Testis (tissue), 3 donors: ENCODE measurements around the gene DDX18. TPM values are rescaled to one million over a fixed set of nuclear protein-coding genes. Genes with fewer than 3 reads are reported as not detected.

Experiments used
- DNase-seq: peaks from one replicate; pipeline ENCODE4 v3.0.0-alpha.2; 2019
- H3K27ac ChIP-seq, 2 donors: fragments of 200-600 bp; sonication (generic); one replicate each; pipeline ENCODE4 v1.5.1; 2019
- H3K27me3 ChIP-seq: fragments of 200-600 bp; sonication (generic); one replicate; pipeline ENCODE4 v1.5.1; 2019
- H3K36me3 ChIP-seq: fragments of 200-600 bp; sonication (generic); one replicate; pipeline ENCODE4 v1.5.1; 2017; ENCODE audit warnings: low read depth; ENCODE audit errors: missing control alignments
- H3K4me1 ChIP-seq: fragments of 200-600 bp; sonication (generic); one replicate; pipeline ENCODE4 v1.5.1; 2019
- H3K4me3 ChIP-seq, 2 donors: fragments of 200-600 bp; sonication (generic); one replicate each; pipeline ENCODE4 v1.5.1; 2017 to 2019
- H3K9me3 ChIP-seq: fragments of 200-600 bp; sonication (generic); one replicate; pipeline ENCODE4 v1.5.1; 2017
- POLR2A ChIP-seq: fragments of 450-650 bp; IDR thresholded peaks from one replicate; pipeline ENCODE4 v1.6.1; 2017; ENCODE audit warnings: antibody characterized with exemption, mild to moderate bottlenecking, moderate library complexity
- WGBS, 2 donors: methylation state at CpG; one replicate each; pipeline ENCODE4 v1.1.5; 2018; 5-methylcytosine and 5-hydroxymethylcytosine counted together
- intact Hi-C: fragments of 100-400 bp; cut with DNase I; formaldehyde crosslinking; loops from one replicate; pipeline ENCODE4 v1.15.1; 2023; ENCODE audit warnings: low total_unique reads
- polyA plus RNA-seq: library from polyadenylated mRNA; stranded (reverse); fragments of 350-450 nt; fragmentation: Illumina TruSeq; extraction: RNeasy Lipid Tissue Mini Kit (QIAGEN cat#74804); gene quantifications from one replicate; pipeline ENCODE4 v1.2.3, GENCODE V29; 2014; ENCODE audit warnings: low read depth, low replicate concordance; ENCODE audit not compliant: insufficient read depth
- total RNA-seq, 2 donors: library from RNA; depleted of rRNA; stranded (reverse); fragments of >200 nt; gene quantifications; one replicate each; pipeline ENCODE4 v1.2.3, GENCODE V29; 2016
- TF ChIP-seq, protein P1 (sequence below), 3 experiments: fragments of 450-650 bp in 2 of 3; fragments of 200-600 bp in 1 of 3; sonication (generic) in 1 of 3; IDR thresholded peaks; one replicate each; pipeline ENCODE4 v1.5.1; 2016 to 2019; ENCODE audit warnings: antibody characterized with exemption in 3 of 3, mild to moderate bottlenecking in 2 of 3, moderate library complexity in 1 of 3

DDX18 gene
- total and polyA plus RNA-seq, 3 donors from 2014 or later, result 31.1 to 62.4 (median 50.3) TPM

DNA sequence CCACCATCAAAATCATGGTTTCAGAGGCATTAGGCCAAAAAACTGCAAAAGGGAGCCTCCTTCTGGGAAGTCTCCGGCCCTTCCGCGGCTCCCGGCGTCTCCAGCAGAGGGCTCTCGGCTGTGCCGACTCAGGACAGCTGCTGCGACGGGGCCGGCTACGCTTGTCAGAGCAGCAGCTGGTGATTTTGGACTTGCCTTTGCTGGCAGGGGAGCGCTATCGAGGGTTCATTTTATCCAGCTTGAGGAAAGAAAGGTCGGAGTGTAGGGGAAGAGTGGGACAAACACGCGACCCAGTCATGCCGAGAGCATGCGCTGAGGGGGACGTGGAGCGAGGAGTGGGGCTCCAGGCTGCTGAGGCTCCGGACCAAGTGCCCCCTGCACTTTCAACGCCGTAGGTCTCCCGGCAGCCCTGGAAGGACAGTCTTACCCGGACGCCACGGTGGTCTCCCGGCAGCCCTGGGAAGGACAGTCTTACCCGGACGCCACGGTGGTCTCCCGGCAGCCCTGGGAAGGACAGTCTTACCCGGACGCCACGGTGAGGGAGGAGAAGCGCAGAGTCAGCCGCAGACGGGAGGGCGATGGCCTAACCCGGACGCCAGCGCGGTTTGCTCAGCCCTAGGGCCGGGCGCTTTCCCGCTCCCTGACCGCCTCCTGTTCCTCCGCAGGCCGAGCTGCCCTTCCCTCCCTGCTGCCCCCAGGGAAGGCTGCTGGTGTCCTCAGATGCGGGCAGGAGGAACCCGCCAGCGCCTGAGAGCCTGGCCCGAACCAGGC is 21.7 kb downstream of the DDX18 start:
- peak overlapping the region; percentile 44 to 59 for H3K4me3 ChIP-seq
- DNase-seq, result peak; percentile 90
- TF ChIP-seq, protein P1, sequence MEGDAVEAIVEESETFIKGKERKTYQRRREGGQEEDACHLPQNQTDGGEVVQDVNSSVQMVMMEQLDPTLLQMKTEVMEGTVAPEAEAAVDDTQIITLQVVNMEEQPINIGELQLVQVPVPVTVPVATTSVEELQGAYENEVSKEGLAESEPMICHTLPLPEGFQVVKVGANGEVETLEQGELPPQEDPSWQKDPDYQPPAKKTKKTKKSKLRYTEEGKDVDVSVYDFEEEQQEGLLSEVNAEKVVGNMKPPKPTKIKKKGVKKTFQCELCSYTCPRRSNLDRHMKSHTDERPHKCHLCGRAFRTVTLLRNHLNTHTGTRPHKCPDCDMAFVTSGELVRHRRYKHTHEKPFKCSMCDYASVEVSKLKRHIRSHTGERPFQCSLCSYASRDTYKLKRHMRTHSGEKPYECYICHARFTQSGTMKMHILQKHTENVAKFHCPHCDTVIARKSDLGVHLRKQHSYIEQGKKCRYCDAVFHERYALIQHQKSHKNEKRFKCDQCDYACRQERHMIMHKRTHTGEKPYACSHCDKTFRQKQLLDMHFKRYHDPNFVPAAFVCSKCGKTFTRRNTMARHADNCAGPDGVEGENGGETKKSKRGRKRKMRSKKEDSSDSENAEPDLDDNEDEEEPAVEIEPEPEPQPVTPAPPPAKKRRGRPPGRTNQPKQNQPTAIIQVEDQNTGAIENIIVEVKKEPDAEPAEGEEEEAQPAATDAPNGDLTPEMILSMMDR (IDR thresholded peaks at IDR 0.05), result peak; percentile 49 to 77 (median 60)
- TF ChIP-seq POLR2A, result no peak
- WGBS, 2 donors, result 0 to 3% methylated on average over 17 to 37 of the region's 53 CpGs
- H3K36me3 ChIP-seq, result no peaks in the 10 kb centered on the region
- H3K27ac ChIP-seq, result no peak overlapping the region
- no peaks in the 10 kb centered on the region for H3K27me3 ChIP-seq
- intact Hi-C loops, result loop anchor here (10.0 kb wide), 1 partner anchor 169 kb away; no protein-coding TSS in a partner anchor
- no peaks in the 10 kb centered on the region for H3K9me3 ChIP-seq
- H3K4me1 ChIP-seq, result peaks cover 7% of the 10 kb centered on the region

- intact Hi-C loops, result no loop called here
- TF ChIP-seq, protein P1 (IDR thresholded peaks at IDR 0.05), result no peak
- no peak for TF ChIP-seq POLR2A
- Histone ChIP-seq H3K9me3 (no peaks in the 10 kb centered on the region), H3K4me1 (no peaks in the 10 kb centered on the region), H3K27me3 (no peaks in the 10 kb centered on the region), H3K4me3 (no peak overlapping the region), H3K27ac (no peak overlapping the region), H3K36me3 (no peaks in the 10 kb centered on the region)
- 90 to 96% methylated on average over 2 of the region's 2 CpGs for WGBS, 2 donors
- DNase-seq, result no peak
Observed at GRCh38 chr2:117845304-117845703, 30.8 kb downstream of the DDX18 start.

- no peak for TF ChIP-seq POLR2A
- TF ChIP-seq, protein P1 (IDR thresholded peaks at IDR 0.05), result no peak
- no peak for DNase-seq
- H3K4me1 ChIP-seq, result no peaks in the 10 kb centered on the region
- WGBS, 2 donors, result 21 to 26% methylated on average over 7 of the region's 7 CpGs
- no peak overlapping the region for H3K27ac ChIP-seq
- no peaks in the 10 kb centered on the region for H3K9me3 ChIP-seq
- H3K27me3 ChIP-seq, result no peaks in the 10 kb centered on the region
- no peak overlapping the region for H3K4me3 ChIP-seq
- no peaks in the 10 kb centered on the region for H3K36me3 ChIP-seq
- intact Hi-C loops, result no loop called here
Observed at GRCh38 chr2:117850015-117850414, 35.5 kb downstream of the DDX18 start.

- H3K4me3 ChIP-seq, result no peak overlapping the region
- TF ChIP-seq, protein P1 (IDR thresholded peaks at IDR 0.05), result no peak
- no peak for TF ChIP-seq POLR2A
- DNase-seq, result no peak
- no peaks in the 10 kb centered on the region for H3K27me3 ChIP-seq
- no peaks in the 10 kb centered on the region for H3K36me3 ChIP-seq
- H3K27ac ChIP-seq, result no peak overlapping the region
- no peaks in the 10 kb centered on the region for H3K9me3 ChIP-seq
- WGBS, 2 donors, result 14 to 25% methylated on average over 4 of the region's 4 CpGs
- intact Hi-C loops, result no loop called here
- no peaks in the 10 kb centered on the region for H3K4me1 ChIP-seq
Observed at GRCh38 chr2:117850461-117850860, 36.0 kb downstream of the DDX18 start.

GRCh38 chr2:117851969-117852368 is 37.5 kb downstream of the DDX18 start:
- 69 to 71% methylated on average over 3 of the region's 3 CpGs for WGBS, 2 donors
- Histone ChIP-seq H3K4me3 (no peak overlapping the region), H3K36me3 (no peaks in the 10 kb centered on the region), H3K9me3 (no peaks in the 10 kb centered on the region), H3K4me1 (no peaks in the 10 kb centered on the region), H3K27me3 (no peaks in the 10 kb centered on the region), H3K27ac (no peak overlapping the region)
- intact Hi-C loops, result no loop called here
- no peak for DNase-seq
- TF ChIP-seq, protein P1 (IDR thresholded peaks at IDR 0.05), result no peak
- TF ChIP-seq POLR2A, result no peak
